ENCODE results near the gene CCDC112.

DNA sequence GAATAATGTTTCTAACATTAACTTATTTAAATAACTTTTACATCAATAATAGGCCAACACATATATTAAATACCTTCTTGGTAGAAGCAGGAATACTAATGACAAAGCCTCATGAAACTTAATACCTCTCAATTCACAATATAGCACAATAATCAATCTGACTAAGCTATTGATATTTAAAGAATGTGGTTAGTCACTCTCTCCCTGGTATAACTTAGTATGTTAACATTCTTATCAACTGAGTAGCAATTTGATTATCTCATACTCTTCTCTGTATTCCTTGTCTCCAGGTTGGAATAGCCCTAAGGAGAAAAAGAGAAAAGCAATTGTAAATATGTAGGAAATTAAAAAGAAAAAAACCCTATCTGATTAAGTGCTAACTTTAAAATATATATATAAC, 28.8 kb downstream of the CCDC112 start:
- TF ChIP-seq, protein P1, sequence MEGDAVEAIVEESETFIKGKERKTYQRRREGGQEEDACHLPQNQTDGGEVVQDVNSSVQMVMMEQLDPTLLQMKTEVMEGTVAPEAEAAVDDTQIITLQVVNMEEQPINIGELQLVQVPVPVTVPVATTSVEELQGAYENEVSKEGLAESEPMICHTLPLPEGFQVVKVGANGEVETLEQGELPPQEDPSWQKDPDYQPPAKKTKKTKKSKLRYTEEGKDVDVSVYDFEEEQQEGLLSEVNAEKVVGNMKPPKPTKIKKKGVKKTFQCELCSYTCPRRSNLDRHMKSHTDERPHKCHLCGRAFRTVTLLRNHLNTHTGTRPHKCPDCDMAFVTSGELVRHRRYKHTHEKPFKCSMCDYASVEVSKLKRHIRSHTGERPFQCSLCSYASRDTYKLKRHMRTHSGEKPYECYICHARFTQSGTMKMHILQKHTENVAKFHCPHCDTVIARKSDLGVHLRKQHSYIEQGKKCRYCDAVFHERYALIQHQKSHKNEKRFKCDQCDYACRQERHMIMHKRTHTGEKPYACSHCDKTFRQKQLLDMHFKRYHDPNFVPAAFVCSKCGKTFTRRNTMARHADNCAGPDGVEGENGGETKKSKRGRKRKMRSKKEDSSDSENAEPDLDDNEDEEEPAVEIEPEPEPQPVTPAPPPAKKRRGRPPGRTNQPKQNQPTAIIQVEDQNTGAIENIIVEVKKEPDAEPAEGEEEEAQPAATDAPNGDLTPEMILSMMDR (IDR thresholded peaks at IDR 0.05), result no peak
- no peak for TF ChIP-seq POLR2A (IDR thresholded peaks at IDR 0.05)

Data from lower leg skin (tissue), 3 donors.